Fibroblast of lung (primary cell): ENCODE measurements around the gene C1orf226.

Experiments used
- CTCF ChIP-seq, 2 donors: IDR thresholded peaks in 1 of 2; conservative IDR thresholded peaks in 1 of 2; 1 replicate in 1 of 2; 2 replicates in 1 of 2; pipeline ENCODE4 v1.5.1; 2011 to 2012; ENCODE audit warnings: low read length in 2 of 2, control low read depth in 1 of 2, inconsistent platforms in 1 of 2, low read depth in 1 of 2, mild to moderate bottlenecking in 1 of 2
- EZH2 ChIP-seq: IDR thresholded peaks from 2 replicates; pipeline ENCODE4 v1.5.1; 2012; ENCODE audit warnings: low read length, control low read depth, mild to moderate bottlenecking; ENCODE audit errors: missing control alignments

- TF ChIP-seq CTCF (conservative IDR thresholded peaks at IDR 0.05 in 1 of 2, IDR thresholded peaks at IDR 0.05 in 1 of 2; ENCODE audit: low read depth in 1 of 2, low read length in 2 of 2) (no peak), EZH2 (no peak)
Observed at GRCh38 chr1:162373072-162373427, 8.5 kb upstream of the C1orf226 start.
